Measurements from ENCODE around the gene FAHD2A.

- TF ChIP-seq, protein P1, sequence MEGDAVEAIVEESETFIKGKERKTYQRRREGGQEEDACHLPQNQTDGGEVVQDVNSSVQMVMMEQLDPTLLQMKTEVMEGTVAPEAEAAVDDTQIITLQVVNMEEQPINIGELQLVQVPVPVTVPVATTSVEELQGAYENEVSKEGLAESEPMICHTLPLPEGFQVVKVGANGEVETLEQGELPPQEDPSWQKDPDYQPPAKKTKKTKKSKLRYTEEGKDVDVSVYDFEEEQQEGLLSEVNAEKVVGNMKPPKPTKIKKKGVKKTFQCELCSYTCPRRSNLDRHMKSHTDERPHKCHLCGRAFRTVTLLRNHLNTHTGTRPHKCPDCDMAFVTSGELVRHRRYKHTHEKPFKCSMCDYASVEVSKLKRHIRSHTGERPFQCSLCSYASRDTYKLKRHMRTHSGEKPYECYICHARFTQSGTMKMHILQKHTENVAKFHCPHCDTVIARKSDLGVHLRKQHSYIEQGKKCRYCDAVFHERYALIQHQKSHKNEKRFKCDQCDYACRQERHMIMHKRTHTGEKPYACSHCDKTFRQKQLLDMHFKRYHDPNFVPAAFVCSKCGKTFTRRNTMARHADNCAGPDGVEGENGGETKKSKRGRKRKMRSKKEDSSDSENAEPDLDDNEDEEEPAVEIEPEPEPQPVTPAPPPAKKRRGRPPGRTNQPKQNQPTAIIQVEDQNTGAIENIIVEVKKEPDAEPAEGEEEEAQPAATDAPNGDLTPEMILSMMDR (IDR thresholded peaks at IDR 0.05), result no peak
- TF ChIP-seq POLR2A (IDR thresholded peaks at IDR 0.05), result no peak
- no peak for TF ChIP-seq POLR2AphosphoS5 (IDR thresholded peaks at IDR 0.05; ENCODE audit: insufficient read depth in 1 of 2, low read depth in 1 of 2)
Observed at GRCh38 chr2:95388091-95388692, 14.3 kb upstream of the FAHD2A start.

All from vagina (tissue), 2 donors.